Testis (tissue), 2 donors: ENCODE results near the gene AGAP1.

ENCODE experiments used
- CTCF ChIP-seq, 3 experiments: fragments of 450-650 bp in 2 of 3; fragments of 200-600 bp in 1 of 3; sonication (generic) in 1 of 3; IDR thresholded peaks; one replicate each; pipeline ENCODE4 v1.5.1; 2016 to 2019; ENCODE audit warnings: antibody characterized with exemption in 3 of 3, mild to moderate bottlenecking in 2 of 3, moderate library complexity in 1 of 3
- POLR2A ChIP-seq: fragments of 450-650 bp; IDR thresholded peaks from one replicate; pipeline ENCODE4 v1.6.1; 2017; ENCODE audit warnings: antibody characterized with exemption, mild to moderate bottlenecking, moderate library complexity

DNA sequence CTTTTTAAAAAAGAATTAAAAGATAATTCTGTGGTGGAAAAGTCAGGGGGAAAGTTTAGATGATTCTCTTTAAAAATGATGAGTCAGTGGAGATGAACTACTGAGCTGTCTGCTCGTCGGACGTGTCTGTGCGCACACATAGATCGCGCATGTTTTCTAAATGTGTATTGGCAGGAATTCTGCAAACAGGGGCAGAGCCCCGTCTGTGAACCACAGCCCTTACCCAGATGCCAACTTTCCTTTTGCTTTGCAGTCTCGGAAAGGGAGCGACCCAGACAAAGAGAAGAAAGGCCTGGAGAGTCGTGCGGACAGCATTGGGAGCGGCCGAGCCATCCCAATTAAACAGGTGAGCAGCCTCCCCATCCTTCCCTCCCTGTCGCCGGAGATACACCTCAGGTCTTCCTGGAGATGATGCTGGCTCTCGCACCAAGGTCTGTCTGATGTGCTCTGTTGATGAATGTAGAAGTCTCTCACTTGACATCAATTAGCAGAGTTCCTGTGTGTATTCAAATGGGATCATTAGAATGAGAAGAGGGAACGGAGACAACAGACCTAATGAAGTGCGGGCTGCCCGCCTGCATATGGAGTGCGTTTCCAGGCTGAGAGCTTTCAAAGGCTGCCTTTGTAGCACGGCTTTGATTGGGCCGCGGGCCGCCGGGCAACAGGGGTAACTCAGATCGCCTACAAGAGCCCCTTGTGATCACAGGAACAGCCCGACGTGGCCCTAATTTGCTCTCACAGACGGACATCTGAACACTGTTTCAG, 313.3 kb downstream of the AGAP1 start:
- TF ChIP-seq POLR2A (no peak), CTCF (IDR thresholded peaks at IDR 0.05) (no peak)
